Measurements from ENCODE around the gene RFX4. TPM values are rescaled to one million over a fixed set of nuclear protein-coding genes. Genes with fewer than 3 reads are reported as not detected.

RFX4 gene
- total and polyA plus RNA-seq, 2 of the 8 experiments (the other 6 are each of a cell fraction or from before 2014, with no cell fraction given), result 0.06 TPM; not detected in 1

DNA sequence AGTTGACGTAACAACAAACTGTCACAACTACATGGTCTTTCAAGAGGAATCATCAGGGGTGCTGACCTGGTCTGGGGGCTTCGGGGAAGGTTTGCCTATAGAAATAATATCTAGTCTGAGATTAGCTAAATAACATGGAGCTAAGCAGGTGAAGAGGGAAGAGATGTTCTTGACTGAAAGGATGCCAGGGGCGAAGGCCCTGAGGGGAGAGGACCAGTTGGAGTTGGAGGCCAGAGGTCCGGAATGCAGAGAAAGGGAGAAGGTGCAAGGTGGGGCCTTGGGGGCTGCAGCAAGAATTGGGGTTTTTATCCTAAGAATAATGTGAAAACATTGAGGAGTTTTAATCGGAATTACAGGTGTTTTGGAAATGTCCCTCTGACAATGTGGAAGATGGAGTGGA, 123.2 kb downstream of the RFX4 start (continued):
- TF ChIP-seq, protein P1, sequence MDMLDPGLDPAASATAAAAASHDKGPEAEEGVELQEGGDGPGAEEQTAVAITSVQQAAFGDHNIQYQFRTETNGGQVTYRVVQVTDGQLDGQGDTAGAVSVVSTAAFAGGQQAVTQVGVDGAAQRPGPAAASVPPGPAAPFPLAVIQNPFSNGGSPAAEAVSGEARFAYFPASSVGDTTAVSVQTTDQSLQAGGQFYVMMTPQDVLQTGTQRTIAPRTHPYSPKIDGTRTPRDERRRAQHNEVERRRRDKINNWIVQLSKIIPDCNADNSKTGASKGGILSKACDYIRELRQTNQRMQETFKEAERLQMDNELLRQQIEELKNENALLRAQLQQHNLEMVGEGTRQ (IDR thresholded peaks at IDR 0.05; ENCODE audit: low read length), result no peak
